Measurements from ENCODE around the gene CCDC85B. TPM values are rescaled to one million over a fixed set of nuclear protein-coding genes. Genes with fewer than 3 reads are reported as not detected.

The CCDC85B gene
- total and polyA plus RNA-seq, 2 of the 8 experiments (the other 6 are each of a cell fraction or from before 2014, with no cell fraction given), result 19.8 to 30.8 TPM

- no peak overlapping the region for H2AFZ ChIP-seq (ENCODE audit: low read length)
- no peak overlapping the region for H3K4me3 ChIP-seq (ENCODE audit: extremely low read depth in 1 of 4, insufficient read depth in 2 of 4, low read depth in 3 of 4, low read length in 4 of 4)
- no peak overlapping the region for H2AK5ac ChIP-seq (ENCODE audit: low read depth, low read length)
- peaks cover 8% of the 10 kb centered on the region for H3K79me1 ChIP-seq (ENCODE audit: low read depth, low read length)
- H4K91ac ChIP-seq (replicated peaks; ENCODE audit: insufficient read length, low read length), result no peak overlapping the region
- peak overlapping the region; percentile 35 for H2BK5ac ChIP-seq (ENCODE audit: low read depth, low read length)
- WGBS, 2 experiments (ENCODE audit: extremely low coverage in 1 of 2, insufficient coverage in 1 of 2, insufficient read length in 1 of 2, insufficient replicate concordance in 2 of 2, low coverage in 1 of 2, low lambda C conversion rate in 2 of 2, missing lambda C conversion rate in 1 of 2), result 95% methylated on average over 17 of the region's 20 CpGs; no CpG with 5 or more reads in 1 of the 2 experiments
- H3K56ac ChIP-seq (replicated peaks; ENCODE audit: insufficient read length, low read depth, low read length), result no peak overlapping the region
- H2BK20ac ChIP-seq (ENCODE audit: low read length), result no peak overlapping the region
- no peak overlapping the region for H2BK120ac ChIP-seq (replicated peaks; ENCODE audit: low read depth, low read length)
- H3K18ac ChIP-seq (ENCODE audit: extremely low read depth, low read length), result no peak overlapping the region
- H3K27me3 ChIP-seq (replicated peaks in 1 of 4; ENCODE audit: control insufficient read depth in 3 of 4, extremely low read depth in 1 of 4, insufficient read depth in 3 of 4, low read length in 3 of 4), result no peaks in the 10 kb centered on the region; a peak in 1 of 7 replicates
- peaks cover 14 to 17% of the 10 kb centered on the region in 2 experiments for H4K20me1 ChIP-seq (replicated peaks in 1 of 2; ENCODE audit: control insufficient read depth in 1 of 2, insufficient read depth in 2 of 2, low read length in 2 of 2)
- no peak overlapping the region for H4K5ac ChIP-seq (ENCODE audit: insufficient read length, low read depth, low read length)
- no peak overlapping the region for H4K8ac ChIP-seq (ENCODE audit: extremely low read depth, insufficient read depth, low read length)
- peaks cover 2 to 15% of the 10 kb centered on the region in 2 experiments; a peak in 3 of 4 replicates for H3K79me2 ChIP-seq (ENCODE audit: control insufficient read depth in 1 of 2, insufficient read depth in 2 of 2, low read length in 2 of 2)
- ChIA-PET CTCF (ENCODE audit: partially characterized antibody) (interaction anchor here (0.6 to 15.2 kb wide), 34 partner anchors 9 to 257 kb away, joined by 3 to 283 read pairs (median 6); partner anchors contain the start of genes AP5B1, CCDC85B, CFL1 and CTSW), POLR2A (ENCODE audit: partially characterized antibody) (interaction anchor here (0.8 to 38.3 kb wide), 15 partner anchors 7 to 203 kb away, joined by 3 to 1071 read pairs (median 5); partner anchors contain the start of genes AP5B1, CCDC85B, CFL1 and CTSW)
- DNase-seq (ENCODE audit: low read depth in 1 of 2, low spot score in 2 of 2) (no peak), FAIRE-seq (no peak)
- no peaks in the 10 kb centered on the region for H3K23me2 ChIP-seq (ENCODE audit: low read depth, low read length)
- H2BK15ac ChIP-seq (ENCODE audit: low read length), result no peak overlapping the region
- H3K9ac ChIP-seq (replicated peaks in 1 of 4; ENCODE audit: extremely low read depth in 1 of 4, low read depth in 3 of 4, low read length in 3 of 4), result no peak overlapping the region; a peak in 1 of 7 replicates
- no peak overlapping the region for H2BK12ac ChIP-seq (ENCODE audit: low read depth, low read length)
- no peak overlapping the region for H3K4ac ChIP-seq (replicated peaks; ENCODE audit: insufficient read length, low read depth, low read length)
- H3K4me2 ChIP-seq (ENCODE audit: insufficient read depth in 1 of 2, low read depth in 2 of 2, low read length in 2 of 2), result no peak overlapping the region
- H3K9me3 ChIP-seq (ENCODE audit: insufficient read depth in 2 of 2, low read depth in 1 of 2, low read length in 1 of 2), result peaks cover 7 to 10% of the 10 kb centered on the region in 2 experiments; a peak in 2 of 4 replicates
- H3K36me3 ChIP-seq (ENCODE audit: control insufficient read depth in 2 of 4, insufficient read depth in 4 of 4, low read length in 3 of 4), result peaks cover 13 to 26% (median 23%) of the 10 kb centered on the region in 4 experiments
- no peak overlapping the region for H3K14ac ChIP-seq (ENCODE audit: insufficient read length)
- peaks cover 0 to 4% (median under 1%) of the 10 kb centered on the region in 4 experiments; a peak in 5 of 7 replicates for H3K4me1 ChIP-seq (replicated peaks in 1 of 4; ENCODE audit: control insufficient read depth in 3 of 4, insufficient read depth in 4 of 4, low read length in 3 of 4)
- no peak overlapping the region for H3K23ac ChIP-seq (ENCODE audit: insufficient read length)
- TF ChIP-seq TEAD4 (IDR thresholded peaks at IDR 0.05; ENCODE audit: low read depth, low read length), result no peak
- peak in 1 of 2 experiments; percentile 27; a peak in 1 of 3 replicates for TF ChIP-seq POLR2A (IDR thresholded peaks at IDR 0.05; ENCODE audit: control extremely low read depth in 1 of 2, low read depth in 2 of 2, low read length in 2 of 2)
- TF ChIP-seq ATF3 (IDR thresholded peaks at IDR 0.05; ENCODE audit: insufficient read depth, low read depth, low read length), result no peak
- no peak for TF ChIP-seq GABPA (IDR thresholded peaks at IDR 0.05; ENCODE audit: borderline replicate concordance, insufficient read depth, low read length)
- no peak for TF ChIP-seq HDAC6 (IDR thresholded peaks at IDR 0.05; ENCODE audit: low read depth, low read length)
- H3K27ac ChIP-seq (ENCODE audit: low read depth, low read length), result no peak overlapping the region
Measured at GRCh38 chr11:65850217-65851082, 40.0 kb upstream of the CCDC85B start.

Data from H1 (cell line).